HG03378 (cell line): Measurements from ENCODE around the gene MKLN1.
"Not testable (repeated sequence)": the region's sequence is repeated elsewhere in the genome, so short reads cannot be mapped to it uniquely, and the experiment has no call there.

Experiments used
- ATAC-seq: cut with Tn5 transposase; IDR thresholded peaks from one replicate; pipeline ENCODE4 v1.9.1; 2021; ENCODE audit warnings: mild to moderate bottlenecking, moderate library complexity; ENCODE audit not compliant: unreplicated experiment

MKLN1 gene

GRCh38 chr7:131511774-131512535 lies 184.3 kb downstream of the MKLN1 start:
- no peak for ATAC-seq

- ATAC-seq = peak; percentile 90
Measured at GRCh38 chr7:131513245-131514061, 185.8 kb downstream of the MKLN1 start.

GRCh38 chr7:131515471-131515870 lies 187.8 kb downstream of the MKLN1 start:
- ATAC-seq = not testable (repeated sequence)

- ATAC-seq = no peak
Measured at GRCh38 chr7:131517218-131517923, 189.7 kb downstream of the MKLN1 start.

GRCh38 chr7:131518626-131519025 lies 190.9 kb downstream of the MKLN1 start:
- ATAC-seq = no peak

GRCh38 chr7:131521651-131522163 lies 194.0 kb downstream of the MKLN1 start:
- no peak for ATAC-seq

- peak; percentile 64 for ATAC-seq
Measured at GRCh38 chr7:131522325-131522930, 194.8 kb downstream of the MKLN1 start.

- no peak for ATAC-seq
Measured at GRCh38 chr7:131524115-131524514, 196.4 kb downstream of the MKLN1 start.

GRCh38 chr7:131524703-131525102 lies 197.0 kb downstream of the MKLN1 start:
- no peak for ATAC-seq

- ATAC-seq = no peak
Measured at GRCh38 chr7:131525820-131526219, 198.1 kb downstream of the MKLN1 start.

GRCh38 chr7:131527456-131527855 lies 199.8 kb downstream of the MKLN1 start:
- ATAC-seq = no peak

- ATAC-seq = no peak
Measured at GRCh38 chr7:131529179-131529578, 201.5 kb downstream of the MKLN1 start.

GRCh38 chr7:131529617-131530016 lies 201.9 kb downstream of the MKLN1 start:
- no peak for ATAC-seq

GRCh38 chr7:131530137-131530536 lies 202.5 kb downstream of the MKLN1 start:
- ATAC-seq = no peak

- no peak for ATAC-seq
Measured at GRCh38 chr7:131532570-131533091, 205.0 kb downstream of the MKLN1 start.

- ATAC-seq = no peak
Measured at GRCh38 chr7:131533151-131533559, 205.5 kb downstream of the MKLN1 start.

GRCh38 chr7:131533566-131534561 lies 206.2 kb downstream of the MKLN1 start:
- no peak for ATAC-seq

GRCh38 chr7:131536361-131536849 lies 208.7 kb downstream of the MKLN1 start:
- ATAC-seq = no peak

GRCh38 chr7:131537571-131537978 lies 209.9 kb downstream of the MKLN1 start:
- ATAC-seq = no peak
